Ectodermal cell (in vitro differentiated cells): ENCODE data around the gene OCIAD2.
"Not testable (repeated sequence)": the region's sequence is repeated elsewhere in the genome, so short reads cannot be mapped to it uniquely, and the experiment has no call there.

Experiments used
- H3K27ac ChIP-seq: 2 replicates; pipeline ENCODE4 v1.7.0; 2013; ENCODE audit warnings: mild to moderate bottlenecking, low read depth, low read length; ENCODE audit not compliant: insufficient read depth, poor library complexity, severe bottlenecking
- H3K27me3 ChIP-seq: 2 replicates; pipeline ENCODE4 v1.7.0; 2013; ENCODE audit warnings: mild to moderate bottlenecking, low read length; ENCODE audit not compliant: insufficient read depth, control insufficient read depth, poor library complexity, severe bottlenecking
- H3K36me3 ChIP-seq: one replicate; pipeline ENCODE4 v1.7.0; 2013; ENCODE audit warnings: low read length; ENCODE audit not compliant: control insufficient read depth, insufficient read depth
- H3K4me1 ChIP-seq: one replicate; pipeline ENCODE4 v1.7.0; 2013; ENCODE audit warnings: low read length; ENCODE audit not compliant: control insufficient read depth, insufficient read depth
- H3K4me3 ChIP-seq: 2 replicates; pipeline ENCODE4 v1.7.0; 2013; ENCODE audit warnings: low read depth, low read length, control low read depth; ENCODE audit not compliant: insufficient read depth
- H3K9me3 ChIP-seq: 2 replicates; pipeline ENCODE4 v1.7.0; 2013; ENCODE audit warnings: mild to moderate bottlenecking, low read length, moderate library complexity; ENCODE audit not compliant: control insufficient read depth
- WGBS, 2 experiments: methylation state at CpG; one replicate each; pipeline ENCODE4 v1.1.7; 2013; ENCODE audit warnings: missing lambda C conversion rate in 2 of 2; 5-methylcytosine and 5-hydroxymethylcytosine counted together

Gene OCIAD2

GRCh38 chr4:48858130-48858529 lies 48.4 kb downstream of the OCIAD2 start:
- Histone ChIP-seq H3K27ac (no peak overlapping the region), H3K4me3 (no peak overlapping the region), H3K36me3 (peaks cover 11% of the 10 kb centered on the region), H3K27me3 (no peaks in the 10 kb centered on the region), H3K4me1 (no peaks in the 10 kb centered on the region), H3K9me3 (no peaks in the 10 kb centered on the region)
- 95 to 97% methylated on average over 7 of the region's 7 CpGs for whole genome bisulfite sequencing, 2 experiments

DNA sequence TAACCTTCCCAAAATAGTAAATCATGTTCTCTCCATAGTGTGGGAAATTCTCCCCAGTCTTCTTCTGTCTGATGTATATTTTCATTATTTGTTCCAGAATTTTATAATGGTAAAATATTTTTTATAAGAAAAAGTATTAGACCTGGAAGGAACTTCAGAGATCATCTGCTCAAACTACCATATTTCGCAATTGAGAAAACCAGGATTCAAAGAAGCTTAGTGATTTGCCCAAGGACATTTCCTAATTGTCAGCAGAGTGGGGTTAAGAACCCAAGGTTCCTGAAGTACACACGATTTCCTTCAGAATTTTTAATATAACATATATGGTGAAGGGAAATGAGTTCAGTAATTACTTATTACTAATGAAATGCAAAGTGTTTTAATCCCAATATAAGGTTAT lies 51.6 kb downstream of the OCIAD2 start:
- Histone ChIP-seq H3K27me3 (no peaks in the 10 kb centered on the region), H3K36me3 (peaks cover 14% of the 10 kb centered on the region), H3K4me3 (no peak overlapping the region), H3K4me1 (no peaks in the 10 kb centered on the region), H3K27ac (no peak overlapping the region), H3K9me3 (no peaks in the 10 kb centered on the region)
- WGBS, 2 experiments = 94 to 100% methylated on average over 1 to 2 of the region's 2 CpGs

DNA sequence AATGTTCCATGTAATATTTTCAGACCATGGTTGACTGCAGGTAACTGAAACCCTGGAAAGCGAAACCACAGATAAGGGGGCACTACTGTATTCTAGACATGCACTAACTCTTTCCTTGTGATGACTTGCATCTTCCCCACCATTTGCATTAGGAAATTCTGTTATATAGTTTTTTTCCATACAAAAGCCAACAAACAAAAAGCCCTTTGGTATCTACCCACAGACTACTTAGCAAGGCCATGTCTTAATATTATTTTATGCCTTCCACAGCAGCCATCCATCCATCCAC lies 52.2 kb downstream of the OCIAD2 start:
- Histone ChIP-seq H3K4me1 (no peaks in the 10 kb centered on the region), H3K9me3 (no peaks in the 10 kb centered on the region), H3K4me3 (no peak overlapping the region), H3K27me3 (no peaks in the 10 kb centered on the region), H3K27ac (no peak overlapping the region), H3K36me3 (peaks cover 14% of the 10 kb centered on the region)
- 80 to 91% methylated on average over 1 of the region's 1 CpG for WGBS, 2 experiments

DNA sequence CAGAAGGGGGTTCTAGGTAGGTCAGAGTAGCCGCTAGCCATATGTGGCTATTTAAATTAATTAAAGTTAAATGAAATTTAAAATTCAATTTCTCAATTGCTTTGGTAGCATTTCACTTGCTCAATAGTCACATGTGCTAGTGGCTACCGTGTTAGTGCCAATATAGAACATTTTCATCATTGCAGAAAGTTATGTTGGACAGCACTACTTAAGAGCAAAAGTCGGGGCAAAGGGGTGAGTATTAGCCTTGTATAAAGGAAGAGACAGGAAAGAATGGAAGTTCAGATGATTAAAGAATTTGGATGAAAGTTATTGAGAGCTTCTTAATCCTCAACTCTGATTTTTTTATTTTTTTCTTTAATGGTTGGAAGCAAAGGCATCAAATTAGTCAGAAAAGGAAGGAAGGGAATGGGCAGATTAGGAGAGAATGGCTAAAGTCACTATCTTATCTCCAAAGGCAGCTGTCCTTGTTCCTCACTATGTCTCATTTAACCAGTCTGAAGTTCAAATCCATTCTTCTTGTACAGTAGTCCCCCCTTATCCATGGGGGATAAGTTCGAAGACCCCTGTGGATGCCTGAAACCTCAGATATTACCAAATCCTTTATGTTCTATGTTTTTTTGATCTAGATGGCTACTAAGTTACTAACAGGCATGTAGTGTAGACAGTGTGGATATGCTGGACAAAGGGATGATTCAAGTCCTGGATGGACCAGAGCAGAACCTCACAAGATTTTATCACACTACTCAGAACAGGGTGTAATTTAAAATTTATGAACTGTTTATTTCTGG lies 52.8 kb downstream of the OCIAD2 start:
- Histone ChIP-seq H3K27ac (no peak overlapping the region), H3K4me1 (no peaks in the 10 kb centered on the region), H3K4me3 (no peak overlapping the region), H3K27me3 (no peaks in the 10 kb centered on the region), H3K36me3 (peaks cover 14% of the 10 kb centered on the region), H3K9me3 (no peaks in the 10 kb centered on the region)
- WGBS, 2 experiments = 94 to 98% methylated on average over 4 of the region's 4 CpGs

- Histone ChIP-seq H3K27ac (no peak overlapping the region), H3K4me3 (no peak overlapping the region), H3K36me3 (peaks cover 19% of the 10 kb centered on the region), H3K9me3 (no peaks in the 10 kb centered on the region), H3K27me3 (no peaks in the 10 kb centered on the region), H3K4me1 (no peaks in the 10 kb centered on the region)
- 93 to 94% methylated on average over 1 of the region's 1 CpG for WGBS, 2 experiments
These were observed 54.9 kb downstream of the OCIAD2 start for GRCh38 chr4:48851651-48852050.

DNA sequence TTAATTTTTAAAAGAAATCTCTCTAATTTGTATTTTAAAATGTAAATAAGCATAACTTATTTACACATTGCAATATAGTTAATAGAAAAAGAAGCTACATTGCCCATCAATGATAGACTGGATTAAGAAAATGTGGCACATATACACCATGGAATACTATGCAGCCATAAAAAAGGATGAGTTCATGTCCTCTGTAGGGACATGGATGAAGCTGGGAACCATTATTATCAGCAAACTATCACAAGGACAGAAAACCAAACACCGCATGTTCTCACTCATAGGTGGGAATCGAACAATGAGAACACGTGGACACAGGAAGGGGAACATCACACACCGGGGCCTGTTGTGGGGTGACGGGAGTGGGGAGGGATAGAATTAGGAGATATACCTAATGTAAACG lies 57.8 kb downstream of the OCIAD2 start:
- H3K4me3 ChIP-seq, H3K27me3 ChIP-seq, H3K9me3 ChIP-seq, H3K4me1 ChIP-seq, H3K27ac ChIP-seq: not testable (repeated sequence)
- H3K36me3 ChIP-seq = peaks cover 15% of the 10 kb centered on the region
- 91 to 97% methylated on average over 5 to 6 of the region's 6 CpGs for WGBS, 2 experiments

DNA sequence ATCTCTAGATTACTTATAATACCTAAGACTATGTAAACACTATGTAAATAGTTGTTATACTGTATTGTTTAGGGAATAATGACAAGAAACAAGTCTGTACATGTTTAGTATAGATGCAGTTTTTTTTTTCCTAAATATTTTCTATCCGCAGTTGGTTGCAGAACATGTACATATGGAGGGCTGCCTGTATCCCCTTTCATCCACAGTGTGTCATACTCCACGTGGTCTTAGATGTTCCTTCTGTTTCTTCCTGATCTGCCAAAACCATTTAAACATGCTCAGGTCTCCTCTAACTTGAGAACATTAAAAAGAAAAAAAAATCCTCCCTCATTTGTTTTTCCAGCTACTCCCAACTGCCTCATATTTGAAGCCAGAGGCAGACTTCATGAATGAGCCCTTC lies 61.7 kb downstream of the OCIAD2 start:
- WGBS, 2 experiments = 93 to 95% methylated on average over 2 of the region's 2 CpGs
- Histone ChIP-seq H3K9me3 (no peaks in the 10 kb centered on the region), H3K4me3 (no peak overlapping the region), H3K36me3 (peaks cover 12% of the 10 kb centered on the region), H3K4me1 (no peaks in the 10 kb centered on the region), H3K27ac (no peak overlapping the region), H3K27me3 (no peaks in the 10 kb centered on the region)

DNA sequence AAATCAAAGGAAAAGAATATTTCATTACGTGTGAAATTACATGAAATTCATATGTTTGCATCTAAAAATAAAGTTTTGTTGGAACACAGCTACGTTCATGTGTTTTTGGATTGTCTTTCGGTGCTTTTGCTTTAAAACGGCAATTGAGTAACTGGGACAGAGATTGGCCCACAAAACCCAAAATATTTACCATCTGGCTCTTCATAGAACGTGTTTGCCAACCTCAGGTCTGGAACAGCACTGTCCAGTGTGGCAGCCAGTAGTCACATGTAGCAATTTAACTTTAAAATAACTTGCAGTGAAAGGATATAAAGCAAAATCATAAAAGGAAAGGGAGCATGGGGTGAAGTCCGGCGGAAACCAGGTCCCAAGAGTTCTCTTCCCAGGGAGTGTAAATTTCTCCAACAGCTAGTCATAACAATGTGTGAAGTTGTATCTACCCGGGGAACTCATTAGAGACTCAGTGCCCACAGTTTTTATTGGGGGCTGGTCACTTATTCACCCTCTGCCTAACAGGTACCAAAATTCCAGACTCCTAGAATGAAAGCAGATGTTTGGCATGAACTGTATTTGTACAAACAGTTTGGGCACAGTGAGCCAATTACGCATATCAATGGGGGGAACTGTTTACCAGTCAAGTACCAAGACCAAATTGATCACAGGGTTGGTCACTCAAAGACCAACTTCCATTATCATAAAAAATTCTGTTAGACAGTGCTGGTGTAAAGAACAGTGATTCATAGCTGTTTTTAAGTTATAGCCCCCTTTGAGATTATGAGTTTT lies 65.3 kb downstream of the OCIAD2 start:
- Histone ChIP-seq H3K36me3 (peaks cover 22% of the 10 kb centered on the region), H3K4me1 (no peaks in the 10 kb centered on the region), H3K27me3 (no peaks in the 10 kb centered on the region), H3K4me3 (no peak overlapping the region), H3K27ac (no peak overlapping the region), H3K9me3 (no peaks in the 10 kb centered on the region)
- WGBS, 2 experiments = 94 to 96% methylated on average over 9 of the region's 9 CpGs

DNA sequence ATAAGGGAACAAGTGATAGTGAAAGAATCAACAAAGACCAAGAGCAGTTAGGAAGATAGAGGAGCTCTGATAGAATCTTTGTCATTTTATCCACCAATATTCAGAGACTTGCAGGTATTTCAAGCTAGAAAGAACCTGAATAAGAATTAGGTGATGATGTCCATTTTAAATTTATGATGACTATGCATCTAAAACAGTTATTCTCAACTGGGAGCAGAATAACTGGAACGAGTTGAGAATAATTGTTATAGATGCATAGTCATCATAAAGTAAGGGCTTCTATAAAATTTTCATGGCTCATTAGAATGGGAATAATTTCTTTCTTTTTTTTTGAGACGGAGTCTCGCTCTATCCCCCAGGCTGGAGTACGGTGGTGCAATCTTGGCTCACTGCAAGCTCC lies 69.9 kb downstream of the OCIAD2 start:
- H3K4me1 ChIP-seq = no peaks in the 10 kb centered on the region
- H3K9me3 ChIP-seq = no peaks in the 10 kb centered on the region
- H3K4me3 ChIP-seq = no peak overlapping the region
- 84 to 92% methylated on average over 4 of the region's 4 CpGs for WGBS, 2 experiments
- H3K27me3 ChIP-seq = no peaks in the 10 kb centered on the region
- H3K36me3 ChIP-seq = peaks cover 35% of the 10 kb centered on the region
- H3K27ac ChIP-seq = no peak overlapping the region
